ENCODE data around the gene ANKRD36C.
"Not testable (repeated sequence)": the region's sequence is repeated elsewhere in the genome, so short reads cannot be mapped to it uniquely, and the experiment has no call there.

DNA sequence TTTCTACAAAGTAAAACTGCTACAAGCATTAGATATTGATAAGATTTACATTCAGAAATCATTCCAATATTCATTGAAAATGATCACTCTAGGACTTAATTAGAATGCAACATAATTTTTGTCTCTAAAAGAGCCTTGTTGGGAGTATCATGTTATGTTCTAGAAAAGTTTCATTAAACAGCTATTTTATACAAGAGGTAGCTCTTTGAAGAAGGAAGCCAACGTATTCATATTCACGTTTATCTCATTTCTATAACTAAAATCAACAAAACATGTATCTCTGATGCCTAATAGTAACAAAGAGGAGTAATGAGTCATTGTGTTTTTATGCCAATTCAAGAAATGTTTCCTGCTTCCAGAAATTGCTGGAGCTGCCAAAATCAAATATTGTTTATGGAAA is 97.2 kb downstream of the ANKRD36C start:
- TF ChIP-seq, protein P1, sequence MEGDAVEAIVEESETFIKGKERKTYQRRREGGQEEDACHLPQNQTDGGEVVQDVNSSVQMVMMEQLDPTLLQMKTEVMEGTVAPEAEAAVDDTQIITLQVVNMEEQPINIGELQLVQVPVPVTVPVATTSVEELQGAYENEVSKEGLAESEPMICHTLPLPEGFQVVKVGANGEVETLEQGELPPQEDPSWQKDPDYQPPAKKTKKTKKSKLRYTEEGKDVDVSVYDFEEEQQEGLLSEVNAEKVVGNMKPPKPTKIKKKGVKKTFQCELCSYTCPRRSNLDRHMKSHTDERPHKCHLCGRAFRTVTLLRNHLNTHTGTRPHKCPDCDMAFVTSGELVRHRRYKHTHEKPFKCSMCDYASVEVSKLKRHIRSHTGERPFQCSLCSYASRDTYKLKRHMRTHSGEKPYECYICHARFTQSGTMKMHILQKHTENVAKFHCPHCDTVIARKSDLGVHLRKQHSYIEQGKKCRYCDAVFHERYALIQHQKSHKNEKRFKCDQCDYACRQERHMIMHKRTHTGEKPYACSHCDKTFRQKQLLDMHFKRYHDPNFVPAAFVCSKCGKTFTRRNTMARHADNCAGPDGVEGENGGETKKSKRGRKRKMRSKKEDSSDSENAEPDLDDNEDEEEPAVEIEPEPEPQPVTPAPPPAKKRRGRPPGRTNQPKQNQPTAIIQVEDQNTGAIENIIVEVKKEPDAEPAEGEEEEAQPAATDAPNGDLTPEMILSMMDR (conservative IDR thresholded peaks at IDR 0.05 in 1 of 2, IDR thresholded peaks at IDR 0.05 in 1 of 2; ENCODE audit: extremely low read depth in 1 of 2, insufficient read depth in 1 of 2, low read depth in 1 of 2, low read length in 2 of 2), result not testable (repeated sequence)
- not testable (repeated sequence) for TF ChIP-seq EZH2 (IDR thresholded peaks at IDR 0.05; ENCODE audit: borderline replicate concordance, low read length)

All from mammary epithelial cell (primary cell).